Measurements from ENCODE around the gene HOPX.

DNA sequence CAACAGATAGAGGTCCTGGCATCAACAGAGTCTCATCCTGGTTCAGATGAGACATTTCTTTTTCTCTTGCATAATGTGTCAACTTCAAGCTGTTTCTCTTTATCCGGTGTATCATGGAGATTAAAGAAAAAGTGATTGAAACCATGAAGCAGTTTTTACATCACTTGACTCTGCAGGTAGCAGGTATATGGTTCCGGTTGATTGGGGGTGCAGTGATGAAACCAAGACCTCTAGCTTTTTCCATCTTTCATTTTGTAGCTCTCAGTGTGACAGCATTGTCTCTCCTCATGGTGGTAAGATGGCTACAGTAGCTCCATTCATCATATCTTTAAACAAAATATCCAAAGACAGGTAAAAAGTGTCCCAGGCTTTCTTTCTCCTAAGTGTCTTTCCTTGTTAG lies 2.4 kb upstream of the HOPX start:
- TF ChIP-seq, protein P1, sequence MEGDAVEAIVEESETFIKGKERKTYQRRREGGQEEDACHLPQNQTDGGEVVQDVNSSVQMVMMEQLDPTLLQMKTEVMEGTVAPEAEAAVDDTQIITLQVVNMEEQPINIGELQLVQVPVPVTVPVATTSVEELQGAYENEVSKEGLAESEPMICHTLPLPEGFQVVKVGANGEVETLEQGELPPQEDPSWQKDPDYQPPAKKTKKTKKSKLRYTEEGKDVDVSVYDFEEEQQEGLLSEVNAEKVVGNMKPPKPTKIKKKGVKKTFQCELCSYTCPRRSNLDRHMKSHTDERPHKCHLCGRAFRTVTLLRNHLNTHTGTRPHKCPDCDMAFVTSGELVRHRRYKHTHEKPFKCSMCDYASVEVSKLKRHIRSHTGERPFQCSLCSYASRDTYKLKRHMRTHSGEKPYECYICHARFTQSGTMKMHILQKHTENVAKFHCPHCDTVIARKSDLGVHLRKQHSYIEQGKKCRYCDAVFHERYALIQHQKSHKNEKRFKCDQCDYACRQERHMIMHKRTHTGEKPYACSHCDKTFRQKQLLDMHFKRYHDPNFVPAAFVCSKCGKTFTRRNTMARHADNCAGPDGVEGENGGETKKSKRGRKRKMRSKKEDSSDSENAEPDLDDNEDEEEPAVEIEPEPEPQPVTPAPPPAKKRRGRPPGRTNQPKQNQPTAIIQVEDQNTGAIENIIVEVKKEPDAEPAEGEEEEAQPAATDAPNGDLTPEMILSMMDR (IDR thresholded peaks at IDR 0.05): no peak
- TF ChIP-seq ZFX (IDR thresholded peaks at IDR 0.05; ENCODE audit: borderline replicate concordance): no peak
